SK-N-SH treated with all-trans-retinoic acid at 6 μM for 48 hours (cell line): ENCODE measurements around the gene RPL7A.

Source experiments
- ATAC-seq: fragments of 200-7000 bp; cut with Tn5 transposase; 3 replicates; pipeline ENCODE4 v1.9.1; 2020; ENCODE audit warnings: mild to moderate bottlenecking, moderate library complexity
- ARNTL ChIP-seq: fragments of 450-650 bp; formaldehyde crosslinking; IDR thresholded peaks from 2 replicates; pipeline ENCODE4 v1.5.0; 2020; ENCODE audit warnings: low read depth, mild to moderate bottlenecking, moderate library complexity, borderline replicate concordance
- BACH2 ChIP-seq: fragments of 250-450 bp; sonication (Bioruptor Pico); IDR thresholded peaks from 2 replicates; pipeline ENCODE4 v1.9.0; 2021; ENCODE audit warnings: mild to moderate bottlenecking, borderline replicate concordance
- CSDC2 ChIP-seq: fragments of 250-450 bp; sonication (Bioruptor Pico); IDR thresholded peaks from 2 replicates; pipeline ENCODE4 v1.5.0; 2020; ENCODE audit warnings: mild to moderate bottlenecking, moderate library complexity
- ESRRG ChIP-seq: fragments of 250-450 bp; sonication (Bioruptor Pico); IDR thresholded peaks from 2 replicates; pipeline ENCODE4 v1.6.1; 2021; ENCODE audit warnings: mild to moderate bottlenecking
- GLIS3 ChIP-seq: fragments of 250-450 bp; sonication (Bioruptor Pico); IDR thresholded peaks from 2 replicates; pipeline ENCODE4 v1.5.0; 2020; ENCODE audit warnings: mild to moderate bottlenecking, moderate library complexity
- ISL1 ChIP-seq: fragments of 250-450 bp; sonication (Bioruptor Pico); IDR thresholded peaks from 2 replicates; pipeline ENCODE4 v2.1.2; 2022; ENCODE audit warnings: mild to moderate bottlenecking, moderate library complexity
- OSR1 ChIP-seq: fragments of 250-450 bp; sonication (Bioruptor Pico); IDR thresholded peaks from 2 replicates; pipeline ENCODE4 v1.8.0; 2022; ENCODE audit warnings: moderate library complexity, mild to moderate bottlenecking, inconsistent platforms
- PATZ1 ChIP-seq: fragments of 250-450 bp; sonication (Bioruptor Pico); IDR thresholded peaks from 2 replicates; pipeline ENCODE4 v1.8.0; 2020; ENCODE audit warnings: mild to moderate bottlenecking, moderate library complexity, borderline replicate concordance
- PPARA ChIP-seq: fragments of 250-450 bp; sonication (Bioruptor Pico); IDR thresholded peaks from 2 replicates; pipeline ENCODE4 v1.5.0; 2020; ENCODE audit warnings: mild to moderate bottlenecking, borderline replicate concordance
- RARB ChIP-seq: fragments of 250-450 bp; sonication (Bioruptor Pico); IDR thresholded peaks from 2 replicates; pipeline ENCODE4 v1.8.0; 2021; ENCODE audit warnings: mild to moderate bottlenecking, moderate library complexity
- SNAI2 ChIP-seq: fragments of 250-450 bp; sonication (Bioruptor Pico); IDR thresholded peaks from 2 replicates; pipeline ENCODE4 v1.5.0; 2020; ENCODE audit warnings: mild to moderate bottlenecking, moderate library complexity
- TCF4 ChIP-seq: fragments of 250-450 bp; sonication (Bioruptor Pico); IDR thresholded peaks from 2 replicates; pipeline ENCODE4 v1.8.0; 2021; ENCODE audit warnings: mild to moderate bottlenecking, moderate library complexity, borderline replicate concordance
- TOX ChIP-seq: fragments of 250-450 bp; sonication (Bioruptor Pico); IDR thresholded peaks from 2 replicates; pipeline ENCODE4 v1.8.0; 2021; ENCODE audit warnings: mild to moderate bottlenecking, moderate library complexity, borderline replicate concordance
- ZC3H10 ChIP-seq: fragments of 250-450 bp; sonication (Bioruptor Pico); IDR thresholded peaks from 2 replicates; pipeline ENCODE4 v1.5.1; 2021; ENCODE audit warnings: mild to moderate bottlenecking, moderate library complexity
- ZFP3 ChIP-seq: fragments of 250-450 bp; sonication (Bioruptor Pico); IDR thresholded peaks from 2 replicates; pipeline ENCODE4 v1.5.0; 2020; ENCODE audit warnings: mild to moderate bottlenecking, moderate library complexity
- ZNF565 ChIP-seq: fragments of 450-650 bp; formaldehyde crosslinking; conservative IDR thresholded peaks from 2 replicates; pipeline ENCODE4 v1.5.0; 2020; ENCODE audit warnings: low read depth, mild to moderate bottlenecking, moderate library complexity
- ZNF70 ChIP-seq: fragments of 450-650 bp; formaldehyde crosslinking; IDR thresholded peaks from 2 replicates; pipeline ENCODE4 v1.5.0; 2020; ENCODE audit warnings: mild to moderate bottlenecking, moderate library complexity
- ZNF8 ChIP-seq: fragments of 450-650 bp; formaldehyde crosslinking; IDR thresholded peaks from 2 replicates; pipeline ENCODE4 v1.5.0; 2020; ENCODE audit warnings: mild to moderate bottlenecking, moderate library complexity
- TF ChIP-seq, protein P1 (sequence below): fragments of 250-450 bp; sonication (Bioruptor Pico); IDR thresholded peaks from 2 replicates; pipeline ENCODE4 v1.5.1; 2020; ENCODE audit warnings: low read depth, mild to moderate bottlenecking, moderate library complexity
- TF ChIP-seq, protein P2 (sequence below): fragments of 250-450 bp; sonication (Bioruptor Pico); IDR thresholded peaks from 2 replicates; pipeline ENCODE4 v1.8.0; 2021; ENCODE audit warnings: low read depth, mild to moderate bottlenecking, moderate library complexity, borderline replicate concordance
- TF ChIP-seq, protein P3 (sequence below): fragments of 250-450 bp; sonication (Bioruptor Pico); IDR thresholded peaks from 2 replicates; pipeline ENCODE4 v1.5.1; 2021; ENCODE audit warnings: mild to moderate bottlenecking, moderate library complexity

RPL7A gene

GRCh38 chr9:133340256-133340655 is 7.8 kb upstream of the RPL7A start:
- ATAC-seq: no peak
- no peak for TF ChIP-seq ZNF565 (CRISPR knock-in tag)
- no peak for TF ChIP-seq CSDC2 (CRISPR knock-in tag)
- no peak for TF ChIP-seq RARB
- TF ChIP-seq, protein P1, sequence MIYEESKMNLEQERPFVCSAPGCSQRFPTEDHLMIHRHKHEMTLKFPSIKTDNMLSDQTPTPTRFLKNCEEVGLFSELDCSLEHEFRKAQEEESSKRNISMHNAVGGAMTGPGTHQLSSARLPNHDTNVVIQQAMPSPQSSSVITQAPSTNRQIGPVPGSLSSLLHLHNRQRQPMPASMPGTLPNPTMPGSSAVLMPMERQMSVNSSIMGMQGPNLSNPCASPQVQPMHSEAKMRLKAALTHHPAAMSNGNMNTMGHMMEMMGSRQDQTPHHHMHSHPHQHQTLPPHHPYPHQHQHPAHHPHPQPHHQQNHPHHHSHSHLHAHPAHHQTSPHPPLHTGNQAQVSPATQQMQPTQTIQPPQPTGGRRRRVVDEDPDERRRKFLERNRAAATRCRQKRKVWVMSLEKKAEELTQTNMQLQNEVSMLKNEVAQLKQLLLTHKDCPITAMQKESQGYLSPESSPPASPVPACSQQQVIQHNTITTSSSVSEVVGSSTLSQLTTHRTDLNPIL: no peak
- no peak for TF ChIP-seq GLIS3 (CRISPR knock-in tag)
- TF ChIP-seq OSR1 (CRISPR knock-in tag): no peak
- TF ChIP-seq BACH2 (CRISPR knock-in tag): no peak
- no peak for TF ChIP-seq SNAI2 (CRISPR knock-in tag)
- no peak for TF ChIP-seq ISL1 (CRISPR knock-in tag)

DNA sequence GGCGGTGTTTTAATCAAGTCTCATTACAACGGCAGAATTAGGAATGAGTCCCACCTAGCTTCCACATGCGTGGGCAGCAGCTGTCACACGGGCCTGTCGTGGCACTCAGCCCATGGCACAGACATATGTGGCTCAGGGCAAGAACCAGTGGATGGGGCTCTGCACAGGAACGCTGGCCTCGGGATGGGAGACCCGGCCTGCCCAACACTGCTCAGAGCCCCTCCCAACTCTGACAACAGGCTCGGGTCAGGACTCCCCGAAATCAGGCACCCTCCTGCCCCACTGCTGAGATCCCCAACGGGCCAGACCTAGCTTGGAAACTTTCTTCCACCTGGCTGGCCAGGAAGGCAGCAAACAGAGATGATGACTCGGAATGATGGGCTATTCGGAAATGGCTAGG is 7.1 kb upstream of the RPL7A start:
- TF ChIP-seq, protein P1: no peak
- TF ChIP-seq PPARA (CRISPR knock-in tag) (no peak), PATZ1 (CRISPR knock-in tag) (no peak), TCF4 (CRISPR knock-in tag) (no peak), TOX (CRISPR knock-in tag) (no peak), ARNTL (CRISPR knock-in tag) (no peak), BACH2 (CRISPR knock-in tag) (no peak)
- no peak for ATAC-seq

GRCh38 chr9:133341369-133342068 is 6.5 kb upstream of the RPL7A start:
- no peak for ATAC-seq
- TF ChIP-seq, protein P1: no peak
- no peak for TF ChIP-seq ZNF70 (CRISPR knock-in tag)
- no peak for TF ChIP-seq ARNTL (CRISPR knock-in tag)
- TF ChIP-seq, protein P2, sequence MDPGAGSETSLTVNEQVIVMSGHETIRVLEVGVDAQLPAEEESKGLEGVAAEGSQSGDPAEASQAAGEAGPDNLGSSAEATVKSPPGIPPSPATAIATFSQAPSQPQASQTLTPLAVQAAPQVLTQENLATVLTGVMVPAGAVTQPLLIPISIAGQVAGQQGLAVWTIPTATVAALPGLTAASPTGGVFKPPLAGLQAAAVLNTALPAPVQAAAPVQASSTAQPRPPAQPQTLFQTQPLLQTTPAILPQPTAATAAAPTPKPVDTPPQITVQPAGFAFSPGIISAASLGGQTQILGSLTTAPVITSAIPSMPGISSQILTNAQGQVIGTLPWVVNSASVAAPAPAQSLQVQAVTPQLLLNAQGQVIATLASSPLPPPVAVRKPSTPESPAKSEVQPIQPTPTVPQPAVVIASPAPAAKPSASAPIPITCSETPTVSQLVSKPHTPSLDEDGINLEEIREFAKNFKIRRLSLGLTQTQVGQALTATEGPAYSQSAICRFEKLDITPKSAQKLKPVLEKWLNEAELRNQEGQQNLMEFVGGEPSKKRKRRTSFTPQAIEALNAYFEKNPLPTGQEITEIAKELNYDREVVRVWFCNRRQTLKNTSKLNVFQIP (CRISPR knock-in tag): no peak

GRCh38 chr9:133342069-133342406 is 6.0 kb upstream of the RPL7A start:
- ATAC-seq: no peak
- no peak for TF ChIP-seq GLIS3 (CRISPR knock-in tag)
- TF ChIP-seq BACH2 (CRISPR knock-in tag): no peak
- no peak for TF ChIP-seq RARB
- TF ChIP-seq ISL1 (CRISPR knock-in tag): no peak
- TF ChIP-seq PPARA (CRISPR knock-in tag): no peak
- no peak for TF ChIP-seq SNAI2 (CRISPR knock-in tag)
- TF ChIP-seq, protein P1: no peak
- TF ChIP-seq TOX (CRISPR knock-in tag): no peak
- TF ChIP-seq, protein P2 (CRISPR knock-in tag): no peak
- no peak for TF ChIP-seq TCF4 (CRISPR knock-in tag)
- TF ChIP-seq ARNTL (CRISPR knock-in tag): no peak
- TF ChIP-seq ZFP3 (CRISPR knock-in tag): no peak
- TF ChIP-seq ZC3H10 (CRISPR knock-in tag): no peak
- TF ChIP-seq OSR1 (CRISPR knock-in tag): no peak
- no peak for TF ChIP-seq ZNF565 (CRISPR knock-in tag)
- TF ChIP-seq CSDC2 (CRISPR knock-in tag): no peak
- TF ChIP-seq, protein P3, sequence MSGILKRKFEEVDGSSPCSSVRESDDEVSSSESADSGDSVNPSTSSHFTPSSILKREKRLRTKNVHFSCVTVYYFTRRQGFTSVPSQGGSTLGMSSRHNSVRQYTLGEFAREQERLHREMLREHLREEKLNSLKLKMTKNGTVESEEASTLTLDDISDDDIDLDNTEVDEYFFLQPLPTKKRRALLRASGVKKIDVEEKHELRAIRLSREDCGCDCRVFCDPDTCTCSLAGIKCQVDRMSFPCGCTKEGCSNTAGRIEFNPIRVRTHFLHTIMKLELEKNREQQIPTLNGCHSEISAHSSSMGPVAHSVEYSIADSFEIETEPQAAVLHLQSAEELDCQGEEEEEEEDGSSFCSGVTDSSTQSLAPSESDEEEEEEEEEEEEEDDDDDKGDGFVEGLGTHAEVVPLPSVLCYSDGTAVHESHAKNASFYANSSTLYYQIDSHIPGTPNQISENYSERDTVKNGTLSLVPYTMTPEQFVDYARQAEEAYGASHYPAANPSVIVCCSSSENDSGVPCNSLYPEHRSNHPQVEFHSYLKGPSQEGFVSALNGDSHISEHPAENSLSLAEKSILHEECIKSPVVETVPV (CRISPR knock-in tag): no peak
- no peak for TF ChIP-seq ESRRG (CRISPR knock-in tag)
- TF ChIP-seq ZNF8: no peak
